IPS DF 4.7 (cell line): ENCODE data around the gene TSHZ3.

Source experiments
- DNase-seq: peaks from one replicate; pipeline ENCODE4 v3.0.0-alpha.2; 2013; ENCODE audit warnings: low spot score; ENCODE audit errors: extremely low read depth

The TSHZ3 gene

GRCh38 chr19:31264041-31264778, 85.0 kb downstream of the TSHZ3 start:
- no peak for DNase-seq

GRCh38 chr19:31263328-31263727, 85.9 kb downstream of the TSHZ3 start:
- no peak for DNase-seq

- DNase-seq: no peak
Observed at GRCh38 chr19:31262725-31263191, 86.5 kb downstream of the TSHZ3 start.

GRCh38 chr19:31261603-31262212, 87.5 kb downstream of the TSHZ3 start:
- DNase-seq: no peak

- DNase-seq: no peak
Observed at GRCh38 chr19:31261019-31261602, 88.1 kb downstream of the TSHZ3 start.

- DNase-seq: no peak
Observed at GRCh38 chr19:31260171-31260933, 88.9 kb downstream of the TSHZ3 start.

GRCh38 chr19:31258211-31259052, 90.8 kb downstream of the TSHZ3 start:
- no peak for DNase-seq

- no peak for DNase-seq
Observed at GRCh38 chr19:31257426-31258130, 91.7 kb downstream of the TSHZ3 start.

- DNase-seq: no peak
Observed at GRCh38 chr19:31257025-31257424, 92.2 kb downstream of the TSHZ3 start.

GRCh38 chr19:31256593-31256960, 92.7 kb downstream of the TSHZ3 start:
- no peak for DNase-seq

- DNase-seq: no peak
Observed at GRCh38 chr19:31255831-31256592, 93.2 kb downstream of the TSHZ3 start.

- DNase-seq: no peak
Observed at GRCh38 chr19:31255174-31255799, 93.9 kb downstream of the TSHZ3 start.

GRCh38 chr19:31254611-31255010, 94.6 kb downstream of the TSHZ3 start:
- no peak for DNase-seq

GRCh38 chr19:31254180-31254551, 95.1 kb downstream of the TSHZ3 start:
- no peak for DNase-seq

GRCh38 chr19:31253526-31254179, 95.6 kb downstream of the TSHZ3 start:
- DNase-seq: no peak

GRCh38 chr19:31252441-31252840, 96.8 kb downstream of the TSHZ3 start:
- DNase-seq: no peak

- DNase-seq: no peak
Observed at GRCh38 chr19:31249217-31249616, 100.0 kb downstream of the TSHZ3 start.

GRCh38 chr19:31235806-31236205, 113.4 kb downstream of the TSHZ3 start:
- no peak for DNase-seq

- no peak for DNase-seq
Observed at GRCh38 chr19:31233295-31233800, 115.9 kb downstream of the TSHZ3 start.
